Stimulated activated naive B cell treated with anti-CD40 and anti-IgM and Interleukin-4, amounts not matched to agents 10 μg/mL and 1 μg/mL and 100 μg/mL, for 72 hours (primary cell): ENCODE data around the gene RFK.
"Not testable (repeated sequence)": the region's sequence is repeated elsewhere in the genome, so short reads cannot be mapped to it uniquely, and the experiment has no call there.

ENCODE experiments used
- ATAC-seq, 2 donors: fragments of 150-1000 bp; cut with Tn5 transposase; replicated peaks; 2 replicates each; pipeline ENCODE4 v1.10.0; 2021; ENCODE audit warnings: moderate library complexity in 1 of 2
- DNase-seq: peaks from one replicate; pipeline ENCODE4 v3.0.0; 2021
- H3K27ac Mint-ChIP-seq: one replicate; pipeline ENCODE4 v1.8.0; 2022; ENCODE audit warnings: mild to moderate bottlenecking, mixed read lengths
- H3K27me3 Mint-ChIP-seq, 2 donors: one replicate each; pipeline ENCODE4 v1.8.0; 2022; ENCODE audit warnings: mixed read lengths in 2 of 2
- H3K36me3 Mint-ChIP-seq, 2 donors: one replicate each; pipeline ENCODE4 v1.8.0; 2022; ENCODE audit warnings: mixed read lengths in 2 of 2, mild to moderate bottlenecking in 1 of 2
- H3K4me1 Mint-ChIP-seq, 2 donors: one replicate each; pipeline ENCODE4 v1.8.0; 2022; ENCODE audit warnings: mixed read lengths in 2 of 2, mild to moderate bottlenecking in 1 of 2
- H3K4me3 Mint-ChIP-seq, 2 donors: one replicate each; pipeline ENCODE4 v1.8.0; 2022; ENCODE audit warnings: mild to moderate bottlenecking in 2 of 2, mixed read lengths in 2 of 2, moderate library complexity in 1 of 2
- H3K9me3 Mint-ChIP-seq, 2 donors: one replicate each; pipeline ENCODE4 v1.8.0; 2022; ENCODE audit warnings: mixed read lengths in 2 of 2, mild to moderate bottlenecking in 1 of 2

The RFK gene

DNA sequence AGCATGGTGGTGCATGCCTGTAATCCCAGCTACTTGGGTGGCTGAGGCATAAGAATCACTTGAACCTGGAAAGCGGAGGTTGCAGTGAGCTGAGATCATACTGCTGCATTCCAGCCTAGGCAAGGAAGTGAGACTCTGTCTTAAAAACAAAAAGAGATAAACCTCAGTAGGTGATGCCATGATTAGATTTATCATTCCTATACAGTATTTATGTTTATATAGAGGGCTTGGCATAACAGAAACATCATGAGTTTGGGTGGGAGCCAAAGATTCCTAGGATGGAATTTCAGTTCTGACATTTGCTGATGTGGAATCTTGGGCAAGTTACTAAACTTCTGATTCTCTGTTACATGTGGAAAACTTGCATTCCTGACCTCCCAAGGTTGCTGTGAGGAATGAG is 22.3 kb downstream of the RFK start:
- peaks cover 0 to 14% of the 10 kb centered on the region in 2 donors for H3K36me3 Mint-ChIP-seq
- H3K27ac Mint-ChIP-seq: no peak overlapping the region
- H3K4me1 Mint-ChIP-seq: peaks cover 0 to 5% of the 10 kb centered on the region in 2 donors
- DNase-seq (no peak), ATAC-seq (no peak)
- H3K4me3 Mint-ChIP-seq: no peak overlapping the region
- no peaks in the 10 kb centered on the region for H3K9me3 Mint-ChIP-seq
- H3K27me3 Mint-ChIP-seq: no peaks in the 10 kb centered on the region

DNA sequence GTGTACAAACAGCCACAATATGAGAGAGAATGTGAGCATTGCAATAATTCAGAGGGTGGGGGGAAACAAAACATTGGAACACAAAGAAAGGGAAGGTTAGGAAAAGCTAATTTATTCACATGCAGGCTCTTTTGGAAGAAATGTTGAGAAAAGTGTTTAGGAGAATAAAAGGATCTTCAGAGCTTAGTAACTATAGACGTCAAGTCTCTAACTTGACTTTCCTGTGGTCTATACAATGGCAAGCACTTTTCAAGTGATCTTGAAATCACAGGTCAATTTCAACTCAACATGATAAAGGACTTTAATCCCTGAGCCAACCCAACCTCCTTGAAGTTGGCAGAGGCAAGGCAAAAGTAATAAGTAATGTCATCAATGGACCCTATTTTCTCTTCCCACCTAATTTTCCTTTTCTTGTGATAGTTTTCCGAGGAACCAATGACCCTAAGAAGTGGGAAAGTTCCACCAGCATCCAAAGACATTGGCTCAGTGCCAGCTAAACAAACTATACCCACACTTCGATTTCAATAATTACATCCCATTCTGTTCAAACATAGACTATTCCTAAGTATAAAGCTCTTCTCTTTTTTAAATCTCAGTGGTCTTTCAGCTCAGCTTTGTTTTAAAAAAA is 23.7 kb downstream of the RFK start:
- Mint-ChIP-seq H3K27me3 (no peaks in the 10 kb centered on the region), H3K36me3 (peaks cover 0 to 11% of the 10 kb centered on the region in 2 donors), H3K4me1 (peaks cover 0 to 5% of the 10 kb centered on the region in 2 donors), H3K4me3 (no peak overlapping the region), H3K9me3 (no peaks in the 10 kb centered on the region), H3K27ac (no peak overlapping the region)
- no peak for ATAC-seq
- DNase-seq: no peak

DNA sequence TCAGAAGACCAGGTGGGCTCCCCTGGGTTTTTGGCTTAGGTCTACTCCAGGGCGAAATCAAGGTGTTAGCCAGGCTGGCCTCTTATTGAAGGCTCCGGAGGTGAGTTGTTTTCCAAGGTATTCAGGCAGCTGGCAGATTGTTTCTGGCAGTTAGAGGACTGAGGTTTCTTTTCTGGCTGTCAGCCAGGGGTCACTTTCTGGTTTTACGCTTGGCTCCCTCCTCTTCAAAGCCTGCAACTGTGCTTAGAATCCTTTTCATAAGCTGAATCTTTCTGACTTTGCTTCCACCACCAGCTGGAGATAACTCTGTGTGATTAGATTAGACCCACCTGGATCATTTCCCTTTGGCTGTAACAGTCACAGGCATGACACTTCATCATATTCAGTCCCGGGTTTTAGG is 24.6 kb downstream of the RFK start:
- Mint-ChIP-seq H3K27ac (no peak overlapping the region), H3K4me1 (peaks cover 0 to 5% of the 10 kb centered on the region in 2 donors), H3K9me3 (no peaks in the 10 kb centered on the region), H3K36me3 (peaks cover 0 to 2% of the 10 kb centered on the region in 2 donors), H3K4me3 (no peak overlapping the region), H3K27me3 (peaks cover 0 to under 1% of the 10 kb centered on the region in 2 donors)
- ATAC-seq: no peak
- DNase-seq: no peak

DNA sequence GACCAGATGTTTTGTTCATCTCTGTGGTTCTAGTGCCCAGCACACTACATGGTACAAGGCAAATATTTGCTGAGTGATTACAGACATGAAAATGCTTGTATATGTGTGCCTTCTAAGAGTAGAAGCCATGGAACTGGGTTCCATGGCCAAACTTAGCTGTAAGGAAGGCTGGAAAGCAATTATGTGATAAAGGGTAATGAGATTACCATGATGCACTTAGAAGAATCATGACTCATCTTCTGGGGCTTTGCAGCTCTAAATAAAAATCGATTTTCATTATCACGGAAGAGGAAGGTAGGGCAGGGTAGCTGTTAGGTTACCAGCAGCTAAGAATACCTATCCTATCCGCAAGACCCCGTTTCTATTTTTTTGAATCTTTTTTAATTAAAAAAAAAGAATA is 28.0 kb downstream of the RFK start:
- H3K27me3 Mint-ChIP-seq: peaks cover 0 to 4% of the 10 kb centered on the region in 2 donors
- no peak overlapping the region for H3K27ac Mint-ChIP-seq
- H3K9me3 Mint-ChIP-seq: no peaks in the 10 kb centered on the region
- H3K4me1 Mint-ChIP-seq: peaks cover 0 to 5% of the 10 kb centered on the region in 2 donors
- no peak overlapping the region for H3K4me3 Mint-ChIP-seq
- no peak for ATAC-seq
- no peak for DNase-seq
- no peaks in the 10 kb centered on the region for H3K36me3 Mint-ChIP-seq

DNA sequence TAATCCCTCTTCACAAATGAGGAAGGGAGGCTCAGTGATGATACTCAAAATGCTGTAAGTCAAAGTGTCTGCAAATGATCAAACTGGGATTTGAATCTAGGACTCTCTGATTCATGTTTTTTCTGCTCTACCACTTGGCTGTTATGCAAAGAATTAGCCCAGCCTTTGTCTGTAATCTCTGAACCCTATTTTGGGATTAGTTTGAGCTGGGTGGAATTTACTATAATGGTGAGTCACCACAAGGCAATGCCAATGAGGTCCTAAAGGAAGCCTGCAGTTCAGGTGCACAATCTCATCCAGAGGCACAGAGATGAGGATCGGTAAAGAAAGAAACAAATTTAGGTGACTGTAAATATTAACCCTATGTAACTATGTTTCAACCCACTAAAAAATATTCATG is 29.2 kb downstream of the RFK start:
- ATAC-seq (no peak), DNase-seq (no peak)
- Mint-ChIP-seq H3K27ac (no peak overlapping the region), H3K4me3 (no peak overlapping the region), H3K4me1 (no peaks in the 10 kb centered on the region), H3K9me3 (no peaks in the 10 kb centered on the region), H3K27me3 (peaks cover 0 to 4% of the 10 kb centered on the region in 2 donors), H3K36me3 (no peaks in the 10 kb centered on the region)

DNA sequence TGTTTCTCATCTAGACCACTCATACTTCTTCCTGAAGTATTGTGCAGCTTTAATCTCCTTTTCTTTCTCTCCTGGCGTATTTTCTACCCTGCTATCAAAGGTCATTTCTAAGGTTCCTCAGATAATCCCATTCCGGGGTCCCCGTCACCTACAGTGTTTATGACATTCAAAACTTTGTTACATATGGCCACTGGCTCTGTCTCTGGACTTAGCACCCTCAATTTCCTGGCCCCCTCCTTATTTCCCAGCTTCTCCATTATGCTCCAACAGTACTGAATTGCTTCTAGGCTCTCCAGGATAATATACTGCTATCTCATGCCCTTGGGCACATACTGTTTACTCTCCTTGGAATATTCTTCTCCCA is 31.2 kb downstream of the RFK start:
- no peaks in the 10 kb centered on the region for H3K9me3 Mint-ChIP-seq
- H3K4me3 Mint-ChIP-seq: no peak overlapping the region
- ATAC-seq (no peak), DNase-seq (no peak)
- peaks cover 0 to 4% of the 10 kb centered on the region in 2 donors for H3K27me3 Mint-ChIP-seq
- H3K27ac Mint-ChIP-seq: no peak overlapping the region
- H3K36me3 Mint-ChIP-seq: no peaks in the 10 kb centered on the region
- H3K4me1 Mint-ChIP-seq: no peaks in the 10 kb centered on the region

DNA sequence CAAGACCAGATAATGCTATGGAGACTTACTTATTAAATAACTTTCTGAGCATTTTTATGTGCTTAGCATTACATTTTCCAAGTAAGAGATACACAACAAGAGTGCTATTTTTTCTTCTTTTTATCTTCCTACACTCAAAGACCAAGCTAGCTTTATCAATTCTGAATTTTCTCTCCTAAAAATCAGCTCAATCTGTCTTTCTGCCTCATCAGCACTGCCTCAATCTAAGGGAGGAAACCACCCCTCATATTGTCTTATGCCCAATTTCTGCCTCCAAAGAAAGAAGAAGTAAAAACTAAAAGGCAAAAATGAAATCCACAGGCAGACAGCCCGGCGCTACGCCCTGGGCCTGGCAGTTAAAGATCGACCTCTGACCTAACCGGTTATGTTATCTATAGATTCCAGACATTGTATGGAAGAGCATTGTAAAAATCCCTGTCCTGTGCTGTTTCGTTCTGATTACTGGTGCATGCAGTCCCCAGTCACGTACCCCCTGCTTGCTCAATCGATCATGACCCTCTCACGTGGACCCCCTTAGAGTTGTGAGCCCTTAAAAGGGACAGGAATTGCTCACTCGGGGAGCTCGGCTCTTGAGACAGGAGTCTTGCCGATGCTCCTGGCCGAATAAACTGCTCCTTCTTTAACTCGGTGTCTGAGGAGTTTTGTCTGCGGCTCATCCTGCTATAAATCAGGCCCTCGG is 31.7 kb downstream of the RFK start:
- not testable (repeated sequence) for DNase-seq, H3K36me3 Mint-ChIP-seq, H3K27ac Mint-ChIP-seq, H3K4me1 Mint-ChIP-seq, H3K9me3 Mint-ChIP-seq, ATAC-seq, H3K4me3 Mint-ChIP-seq, H3K27me3 Mint-ChIP-seq

DNA sequence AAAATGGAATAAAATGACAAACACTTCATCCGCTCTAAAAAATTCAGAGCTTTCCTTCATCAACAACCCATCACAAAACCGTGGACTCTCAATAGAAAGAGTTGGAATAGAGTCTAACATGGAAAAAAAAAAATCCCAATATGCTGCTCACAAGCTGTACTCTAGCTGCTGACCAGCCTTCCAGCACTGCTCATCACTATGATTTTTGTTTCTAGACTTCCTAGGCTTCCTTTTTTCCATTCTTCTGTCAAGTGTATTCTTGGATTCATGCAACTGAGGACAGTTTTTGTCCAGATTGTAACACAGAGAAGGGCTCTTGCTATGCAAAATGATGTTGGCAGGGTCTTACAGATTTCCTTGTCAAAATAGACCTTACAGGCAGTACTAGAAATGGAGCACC is 34.5 kb downstream of the RFK start:
- H3K36me3 Mint-ChIP-seq: no peaks in the 10 kb centered on the region
- ATAC-seq (no peak), DNase-seq (no peak)
- no peak overlapping the region for H3K27ac Mint-ChIP-seq
- no peak overlapping the region for H3K4me3 Mint-ChIP-seq
- H3K4me1 Mint-ChIP-seq: no peaks in the 10 kb centered on the region
- no peaks in the 10 kb centered on the region for H3K9me3 Mint-ChIP-seq
- peaks cover 0 to 4% of the 10 kb centered on the region in 2 donors for H3K27me3 Mint-ChIP-seq

DNA sequence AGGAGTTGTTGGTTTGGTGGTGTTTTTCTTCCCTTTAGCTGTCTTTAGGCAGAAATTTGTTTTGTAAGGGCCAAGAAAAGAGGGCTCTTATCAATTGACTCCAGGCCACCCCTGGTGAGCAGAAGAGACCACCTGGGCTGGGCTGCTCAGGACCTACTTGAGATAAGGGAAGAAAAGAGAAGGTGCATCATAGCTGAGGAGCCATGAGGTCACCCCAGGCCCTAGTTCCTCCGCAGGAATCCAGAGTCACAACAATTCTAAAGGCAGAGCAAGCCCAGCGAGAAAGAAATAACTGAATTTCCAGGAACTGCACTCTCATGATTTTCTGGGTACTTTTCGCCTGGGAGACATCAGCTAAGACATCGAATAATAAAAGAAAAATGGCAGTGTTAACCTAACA is 34.9 kb downstream of the RFK start:
- no peaks in the 10 kb centered on the region for H3K9me3 Mint-ChIP-seq

DNA sequence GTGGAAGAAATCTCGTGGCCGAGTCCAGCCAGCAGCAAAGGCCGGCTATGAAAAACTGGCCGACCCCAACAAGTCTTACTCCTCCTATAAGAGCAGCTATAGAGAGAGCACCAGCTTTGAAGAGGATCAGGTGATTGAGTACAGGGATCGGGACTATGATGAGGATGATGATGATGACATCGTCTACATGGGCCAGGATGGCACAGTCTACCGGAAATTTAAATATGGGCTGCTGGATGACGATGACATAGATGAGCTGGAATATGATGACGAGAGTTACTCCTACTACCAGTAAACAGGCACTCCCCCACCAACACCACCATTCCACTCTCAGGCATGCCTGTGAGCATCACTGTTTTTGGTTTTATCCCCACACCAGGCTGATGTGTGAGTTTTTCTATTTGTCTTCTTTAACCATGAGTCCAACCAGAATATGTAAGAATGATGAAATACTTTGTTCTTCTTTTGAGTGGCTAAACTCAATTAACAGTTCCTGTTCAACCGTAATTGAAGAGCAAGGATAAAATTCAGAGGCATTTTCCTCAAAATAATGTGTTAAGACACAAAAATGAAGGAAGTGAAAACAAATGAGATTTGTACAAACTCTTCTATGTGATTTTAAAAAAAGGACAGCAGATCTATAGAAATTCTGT is 35.5 kb downstream of the RFK start:
- no peaks in the 10 kb centered on the region for H3K9me3 Mint-ChIP-seq
- H3K4me1 Mint-ChIP-seq: no peaks in the 10 kb centered on the region
- no peak overlapping the region for H3K27ac Mint-ChIP-seq
- no peak overlapping the region for H3K4me3 Mint-ChIP-seq
- H3K36me3 Mint-ChIP-seq: peaks cover 0 to 3% of the 10 kb centered on the region in 2 donors
- peaks cover 0 to 3% of the 10 kb centered on the region in 2 donors for H3K27me3 Mint-ChIP-seq
- ATAC-seq (no peak), DNase-seq (no peak)

More for the DNA sequence above, 34.9 kb downstream of the RFK start:
- H3K4me3 Mint-ChIP-seq: no peak overlapping the region
- DNase-seq: no peak
- no peak overlapping the region for H3K27ac Mint-ChIP-seq
- H3K4me1 Mint-ChIP-seq: no peaks in the 10 kb centered on the region
- no peak for ATAC-seq
- H3K36me3 Mint-ChIP-seq: no peaks in the 10 kb centered on the region
- H3K27me3 Mint-ChIP-seq: peaks cover 0 to 1% of the 10 kb centered on the region in 2 donors

DNA sequence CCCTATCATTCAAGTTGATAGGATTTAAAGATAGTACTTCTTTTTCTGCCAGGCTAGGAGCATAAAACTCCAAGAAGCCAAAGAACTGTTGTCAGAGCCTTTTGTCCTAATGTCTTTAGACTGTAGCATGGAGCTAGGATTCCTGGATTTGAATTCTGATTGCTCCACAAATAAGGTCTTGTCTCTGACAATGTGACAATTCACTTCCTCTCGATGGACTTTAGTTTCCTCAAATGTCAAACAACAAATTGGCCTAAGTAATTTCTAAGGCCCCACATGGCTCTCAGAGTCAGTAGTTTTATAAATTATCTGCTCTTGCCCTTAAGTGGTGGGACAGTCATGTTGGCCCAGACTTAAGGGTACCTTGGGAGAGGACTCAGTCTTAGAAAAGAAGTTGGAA is 36.7 kb downstream of the RFK start:
- Mint-ChIP-seq H3K9me3 (no peaks in the 10 kb centered on the region), H3K27me3 (peaks cover 0 to 5% of the 10 kb centered on the region in 2 donors), H3K4me3 (no peak overlapping the region), H3K27ac (no peak overlapping the region), H3K36me3 (peaks cover 0 to 3% of the 10 kb centered on the region in 2 donors), H3K4me1 (no peaks in the 10 kb centered on the region)
- ATAC-seq (no peak), DNase-seq (no peak)

DNA sequence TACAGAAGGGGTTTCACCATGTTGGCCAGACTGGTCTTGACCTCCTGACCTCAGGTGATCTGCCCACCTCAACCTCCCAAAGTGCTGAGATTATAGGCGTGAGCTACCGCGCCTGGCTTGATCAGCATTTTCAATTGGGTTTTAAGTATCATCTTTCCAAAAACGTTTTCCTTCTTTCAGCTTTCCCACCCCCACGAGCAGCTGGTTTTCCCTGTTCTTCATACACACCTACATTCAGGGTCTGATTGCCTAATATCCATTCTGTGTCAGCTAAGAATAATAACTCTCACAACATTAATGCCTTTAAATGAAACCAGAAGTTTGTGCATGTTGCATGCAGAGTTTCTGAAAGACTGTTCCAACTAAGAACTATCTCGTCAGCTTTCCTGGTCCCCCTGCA is 38.3 kb downstream of the RFK start:
- no peak for ATAC-seq
- Mint-ChIP-seq H3K27me3 (peaks cover 8 to 13% of the 10 kb centered on the region in 2 donors), H3K4me1 (peaks cover 0 to 6% of the 10 kb centered on the region in 2 donors), H3K4me3 (no peak overlapping the region), H3K36me3 (peaks cover 3 to 4% of the 10 kb centered on the region in 2 donors), H3K9me3 (peaks cover 0 to 2% of the 10 kb centered on the region in 2 donors), H3K27ac (no peak overlapping the region)
- no peak for DNase-seq

DNA sequence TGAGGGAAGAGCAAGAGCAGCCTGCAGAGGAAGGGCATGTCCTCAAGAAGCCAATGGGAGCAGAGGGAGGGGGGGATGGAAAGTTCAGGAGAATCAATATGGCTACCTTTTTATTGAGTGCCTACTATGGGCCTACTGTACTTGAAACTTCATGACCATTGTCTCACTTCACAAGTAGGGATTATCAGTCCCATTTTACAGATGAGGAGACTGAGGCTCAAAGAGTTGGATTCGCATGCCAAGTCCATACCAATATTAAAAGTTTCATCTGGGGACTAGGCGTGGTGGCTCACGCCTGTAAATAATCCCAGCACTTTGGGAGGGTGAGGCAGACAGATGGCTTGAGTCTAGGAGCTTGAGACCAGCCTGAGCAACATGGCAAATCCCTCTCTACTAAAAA is 40.0 kb downstream of the RFK start:
- no peak overlapping the region for H3K27ac Mint-ChIP-seq
- H3K4me3 Mint-ChIP-seq: no peak overlapping the region
- peaks cover 3 to 4% of the 10 kb centered on the region in 2 donors for H3K36me3 Mint-ChIP-seq
- peaks cover 8 to 13% of the 10 kb centered on the region in 2 donors for H3K27me3 Mint-ChIP-seq
- peaks cover 0 to 2% of the 10 kb centered on the region in 2 donors for H3K9me3 Mint-ChIP-seq
- peaks cover 0 to 11% of the 10 kb centered on the region in 2 donors for H3K4me1 Mint-ChIP-seq
- ATAC-seq: no peak
- DNase-seq: no peak

DNA sequence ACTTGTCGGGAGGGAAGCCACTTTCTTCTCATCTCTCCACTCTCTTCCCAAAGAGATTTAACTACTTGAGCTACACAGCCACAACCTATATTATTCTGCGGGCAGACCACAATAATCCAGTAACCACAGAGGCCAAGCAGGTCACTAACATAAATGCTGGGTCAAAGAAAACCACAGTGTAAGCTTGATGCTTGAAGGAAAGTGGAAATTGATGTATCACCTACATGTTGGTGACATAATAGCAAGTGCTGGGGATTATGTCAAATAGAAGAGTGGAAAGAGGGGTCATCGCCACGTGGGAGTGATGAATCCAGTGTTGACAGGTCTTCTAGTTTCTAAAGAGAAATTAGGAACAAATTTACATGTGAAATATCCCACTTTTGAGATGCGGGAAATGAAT is 40.9 kb downstream of the RFK start:
- H3K27me3 Mint-ChIP-seq: peaks cover 8 to 13% of the 10 kb centered on the region in 2 donors
- no peak overlapping the region for H3K4me3 Mint-ChIP-seq
- H3K4me1 Mint-ChIP-seq: peaks cover 0 to 11% of the 10 kb centered on the region in 2 donors
- peaks cover 3 to 4% of the 10 kb centered on the region in 2 donors for H3K36me3 Mint-ChIP-seq
- ATAC-seq: no peak
- DNase-seq: no peak
- peaks cover 0 to 2% of the 10 kb centered on the region in 2 donors for H3K9me3 Mint-ChIP-seq
- no peak overlapping the region for H3K27ac Mint-ChIP-seq
